Dendritic cell treated with granulocyte-macrophage colony-stimulating factor and Interleukin-4, amounts not matched to agents 40 ng/mL and 50 ng/mL, for 4 days (primary cell): ENCODE measurements around the gene TGFBR3.

Experiments
- H3K27ac Mint-ChIP-seq: one replicate; pipeline ENCODE4 v1.8.0; 2022; ENCODE audit warnings: mild to moderate bottlenecking, mixed read lengths
- H3K27me3 Mint-ChIP-seq: one replicate; pipeline ENCODE4 v1.8.0; 2022; ENCODE audit warnings: mild to moderate bottlenecking, mixed read lengths
- H3K36me3 Mint-ChIP-seq: one replicate; pipeline ENCODE4 v1.8.0; 2022; ENCODE audit warnings: low read depth, mixed read lengths
- H3K4me1 Mint-ChIP-seq: one replicate; pipeline ENCODE4 v1.8.0; 2022; ENCODE audit warnings: low read depth, mixed read lengths
- H3K4me3 Mint-ChIP-seq: one replicate; pipeline ENCODE4 v1.8.0; 2022; ENCODE audit warnings: mild to moderate bottlenecking, moderate library complexity, mixed read lengths
- H3K9me3 Mint-ChIP-seq: one replicate; pipeline ENCODE4 v1.8.0; 2022; ENCODE audit warnings: mixed read lengths
- intact Hi-C: fragments of 100-400 bp; cut with micrococcal nuclease; formaldehyde crosslinking; loops from one replicate; pipeline ENCODE4 v1.15.0; 2022

TGFBR3 gene

DNA sequence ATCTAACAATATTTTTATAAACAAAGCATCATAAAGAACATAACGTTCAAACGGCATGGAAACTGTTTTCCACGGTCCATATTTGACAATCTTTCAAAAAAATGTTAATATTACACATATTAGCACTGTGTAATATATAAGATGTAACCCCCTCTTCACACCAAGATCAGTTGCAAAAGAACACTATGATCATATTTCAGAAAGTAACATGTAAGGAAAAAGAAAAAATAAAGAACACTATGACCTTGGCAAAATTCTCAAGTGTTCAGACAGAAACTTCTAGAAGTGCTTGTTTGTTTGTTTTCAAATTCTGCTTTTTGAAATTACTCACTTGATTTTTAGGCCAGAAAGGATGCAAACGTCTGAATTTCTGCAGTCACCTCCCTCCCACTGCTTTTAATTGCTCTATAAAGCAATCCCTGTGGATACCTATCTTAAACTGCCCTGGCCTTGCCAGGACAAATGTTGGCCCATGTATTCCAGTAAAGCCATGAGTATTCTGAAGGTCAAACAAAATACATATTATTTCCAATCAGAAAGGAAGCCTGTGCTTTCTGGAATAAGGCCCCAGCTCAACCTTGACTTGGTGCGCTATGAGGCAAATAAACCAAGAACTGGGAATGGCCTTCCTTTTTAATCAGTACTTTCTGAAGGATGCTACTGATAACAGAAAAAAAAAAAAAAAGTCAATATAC is 68.6 kb downstream of the TGFBR3 start:
- H3K9me3 Mint-ChIP-seq, result no peaks in the 10 kb centered on the region
- H3K27me3 Mint-ChIP-seq, result no peaks in the 10 kb centered on the region
- H3K4me1 Mint-ChIP-seq, result no peaks in the 10 kb centered on the region
- intact Hi-C loops, result no loop called here
- no peak overlapping the region for H3K4me3 Mint-ChIP-seq
- H3K27ac Mint-ChIP-seq, result no peak overlapping the region
- H3K36me3 Mint-ChIP-seq, result no peaks in the 10 kb centered on the region

- Mint-ChIP-seq H3K36me3 (no peaks in the 10 kb centered on the region), H3K4me3 (no peak overlapping the region), H3K9me3 (no peaks in the 10 kb centered on the region), H3K27me3 (no peaks in the 10 kb centered on the region), H3K4me1 (peaks cover 6% of the 10 kb centered on the region), H3K27ac (no peak overlapping the region)
- intact Hi-C loops, result no loop called here
Measured at GRCh38 chr1:91816031-91816430, 69.9 kb downstream of the TGFBR3 start.

GRCh38 chr1:91814448-91814847 is 71.5 kb downstream of the TGFBR3 start:
- H3K9me3 Mint-ChIP-seq, result no peaks in the 10 kb centered on the region
- H3K36me3 Mint-ChIP-seq, result no peaks in the 10 kb centered on the region
- peaks cover 6% of the 10 kb centered on the region for H3K4me1 Mint-ChIP-seq
- no peaks in the 10 kb centered on the region for H3K27me3 Mint-ChIP-seq
- no peak overlapping the region for H3K27ac Mint-ChIP-seq
- intact Hi-C loops, result no loop called here
- H3K4me3 Mint-ChIP-seq, result no peak overlapping the region

DNA sequence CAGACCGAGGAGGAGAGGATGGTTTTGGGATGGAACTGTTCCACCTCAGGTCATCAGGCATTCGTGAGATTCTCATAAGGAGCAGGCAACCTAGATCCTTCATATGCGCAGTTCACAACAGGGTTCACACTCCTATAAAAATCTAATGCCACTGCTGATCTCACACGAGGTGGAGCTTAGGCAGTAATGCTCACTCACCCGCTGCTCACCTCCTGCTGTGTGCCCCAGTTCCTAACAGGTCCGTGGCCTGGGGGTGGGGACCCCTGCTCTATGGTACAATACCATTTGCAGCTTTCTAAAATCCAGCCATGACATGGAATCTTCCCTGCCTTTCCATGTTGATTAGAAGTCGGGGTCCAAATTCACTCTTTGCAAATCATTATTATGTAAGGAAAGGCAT is 72.1 kb downstream of the TGFBR3 start:
- intact Hi-C loops, result no loop called here
- H3K27ac Mint-ChIP-seq, result no peak overlapping the region
- no peaks in the 10 kb centered on the region for H3K36me3 Mint-ChIP-seq
- no peaks in the 10 kb centered on the region for H3K27me3 Mint-ChIP-seq
- H3K4me1 Mint-ChIP-seq, result peaks cover 6% of the 10 kb centered on the region
- no peak overlapping the region for H3K4me3 Mint-ChIP-seq
- no peaks in the 10 kb centered on the region for H3K9me3 Mint-ChIP-seq

GRCh38 chr1:91811363-91812025 is 74.5 kb downstream of the TGFBR3 start:
- intact Hi-C loops, result no loop called here
- H3K27me3 Mint-ChIP-seq, result no peaks in the 10 kb centered on the region
- H3K27ac Mint-ChIP-seq, result no peak overlapping the region
- H3K4me1 Mint-ChIP-seq, result peaks cover 6% of the 10 kb centered on the region
- no peaks in the 10 kb centered on the region for H3K36me3 Mint-ChIP-seq
- no peak overlapping the region for H3K4me3 Mint-ChIP-seq
- H3K9me3 Mint-ChIP-seq, result no peaks in the 10 kb centered on the region

- H3K36me3 Mint-ChIP-seq, result no peaks in the 10 kb centered on the region
- no peak overlapping the region for H3K4me3 Mint-ChIP-seq
- H3K9me3 Mint-ChIP-seq, result no peaks in the 10 kb centered on the region
- intact Hi-C loops, result no loop called here
- H3K4me1 Mint-ChIP-seq, result peaks cover 7% of the 10 kb centered on the region
- H3K27me3 Mint-ChIP-seq, result no peaks in the 10 kb centered on the region
- H3K27ac Mint-ChIP-seq, result no peak overlapping the region
Measured at GRCh38 chr1:91809317-91809716, 76.6 kb downstream of the TGFBR3 start.

DNA sequence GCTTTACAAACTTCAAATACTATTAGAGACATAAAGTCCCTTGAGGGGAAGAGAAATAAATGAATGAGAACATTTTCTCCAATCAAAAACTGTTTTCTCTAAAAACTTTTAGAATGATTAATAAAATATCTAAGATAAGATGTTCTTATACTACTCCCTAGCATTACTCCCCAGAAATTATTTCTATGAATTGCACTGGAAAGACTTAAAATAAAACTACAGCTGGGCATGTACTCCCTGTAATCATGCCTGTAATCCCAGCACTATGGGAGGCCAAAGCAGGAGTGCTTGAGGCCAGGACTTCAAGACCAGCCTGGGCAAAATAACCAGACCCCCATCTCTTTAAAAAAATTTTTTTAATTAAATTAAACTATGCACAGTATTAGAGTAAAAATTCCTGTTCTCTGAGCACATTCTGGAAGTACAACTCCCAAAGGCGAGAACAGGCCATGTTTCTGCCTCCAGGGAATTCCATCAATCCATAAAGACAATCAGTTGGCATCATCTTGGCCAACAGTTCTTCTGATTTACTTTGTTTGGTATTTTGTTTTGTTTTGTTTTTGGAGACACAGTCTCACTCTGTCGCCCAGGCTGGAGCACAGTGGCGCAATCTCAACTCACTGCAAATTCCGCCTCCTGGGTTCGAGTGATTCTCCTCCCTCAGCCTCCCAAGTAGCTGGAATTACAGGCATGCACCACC is 77.9 kb downstream of the TGFBR3 start:
- intact Hi-C loops, result no loop called here
- no peaks in the 10 kb centered on the region for H3K27me3 Mint-ChIP-seq
- H3K9me3 Mint-ChIP-seq, result no peaks in the 10 kb centered on the region
- H3K4me1 Mint-ChIP-seq, result peaks cover 20% of the 10 kb centered on the region
- H3K4me3 Mint-ChIP-seq, result no peak overlapping the region
- H3K36me3 Mint-ChIP-seq, result no peaks in the 10 kb centered on the region
- no peak overlapping the region for H3K27ac Mint-ChIP-seq

DNA sequence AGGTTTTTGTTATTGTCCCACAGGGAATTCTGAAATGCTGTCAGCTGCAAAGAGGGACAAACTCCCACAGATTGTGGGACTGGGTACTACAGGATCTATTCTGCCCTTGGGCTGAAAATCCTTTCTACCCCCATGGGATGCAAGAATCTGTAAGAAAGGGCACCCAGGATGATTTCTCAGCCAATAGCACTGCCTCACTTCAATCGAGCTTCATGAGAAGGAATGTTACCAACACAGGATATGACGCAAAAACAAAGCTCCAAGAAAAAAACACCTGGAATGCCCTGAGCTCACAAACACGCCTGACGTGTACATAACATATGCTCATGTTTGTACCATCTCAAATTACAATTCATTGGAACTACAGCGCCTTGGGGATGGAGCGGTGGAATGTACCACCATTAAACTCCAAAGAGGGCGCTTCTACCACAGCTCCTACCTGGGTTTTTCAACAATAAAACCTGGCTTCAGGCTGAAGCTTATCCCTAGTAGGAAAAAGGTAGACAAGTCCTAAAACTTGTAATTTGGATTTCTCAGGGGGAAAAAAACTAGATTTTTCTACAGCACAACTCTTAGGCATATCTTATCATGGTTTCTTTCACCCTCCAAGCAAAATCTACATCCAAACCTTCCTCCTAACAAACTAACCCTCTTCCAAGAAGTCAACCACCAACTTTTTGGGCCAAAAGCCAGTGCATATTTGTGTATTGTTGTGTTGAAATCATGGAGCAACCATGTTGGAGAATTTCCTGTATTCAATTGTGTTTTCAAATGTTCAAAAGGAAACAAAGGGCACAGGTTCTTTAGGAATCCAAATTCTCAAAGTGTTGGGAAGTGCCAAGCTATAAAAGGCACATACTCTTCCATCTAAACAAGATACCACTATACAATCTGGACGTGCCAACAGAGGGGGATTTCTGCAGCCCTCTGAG is 78.9 kb downstream of the TGFBR3 start:
- H3K27me3 Mint-ChIP-seq, result no peaks in the 10 kb centered on the region
- no peak overlapping the region for H3K27ac Mint-ChIP-seq
- intact Hi-C loops, result no loop called here
- H3K9me3 Mint-ChIP-seq, result no peaks in the 10 kb centered on the region
- peaks cover 22% of the 10 kb centered on the region for H3K4me1 Mint-ChIP-seq
- no peaks in the 10 kb centered on the region for H3K36me3 Mint-ChIP-seq
- no peak overlapping the region for H3K4me3 Mint-ChIP-seq

DNA sequence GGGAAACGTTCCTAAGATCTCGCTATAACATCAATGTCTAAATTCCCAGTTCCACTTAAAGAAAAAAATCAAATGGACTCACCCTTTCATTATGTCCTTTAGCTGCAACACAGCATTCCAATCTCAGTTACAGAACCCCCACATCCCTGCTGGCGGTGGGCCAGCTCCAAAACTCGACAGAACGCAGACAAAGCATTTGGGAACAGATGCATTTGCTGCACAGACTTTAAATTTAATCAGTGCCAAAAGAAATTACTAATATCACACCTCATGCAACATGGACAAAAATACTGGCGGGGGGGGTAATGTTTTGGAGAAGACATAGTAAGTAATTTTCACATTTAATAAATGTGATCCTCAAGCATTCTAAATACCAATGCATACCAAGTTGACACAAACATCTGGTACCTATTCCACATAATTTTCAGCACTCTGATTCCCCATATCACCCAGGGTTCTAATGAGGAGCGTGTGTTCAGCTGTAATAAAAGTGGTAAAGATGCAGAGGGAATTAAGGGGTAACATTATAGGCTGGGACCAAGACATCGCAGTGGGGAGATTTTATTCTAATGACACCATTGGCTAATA is 79.7 kb downstream of the TGFBR3 start:
- Mint-ChIP-seq H3K4me3 (no peak overlapping the region), H3K27me3 (no peaks in the 10 kb centered on the region), H3K4me1 (peaks cover 18% of the 10 kb centered on the region), H3K27ac (no peak overlapping the region), H3K9me3 (no peaks in the 10 kb centered on the region), H3K36me3 (no peaks in the 10 kb centered on the region)
- intact Hi-C loops, result no loop called here

- H3K27ac Mint-ChIP-seq, result no peak overlapping the region
- no peak overlapping the region for H3K4me3 Mint-ChIP-seq
- intact Hi-C loops, result no loop called here
- no peaks in the 10 kb centered on the region for H3K9me3 Mint-ChIP-seq
- H3K36me3 Mint-ChIP-seq, result no peaks in the 10 kb centered on the region
- H3K4me1 Mint-ChIP-seq, result peaks cover 18% of the 10 kb centered on the region
- H3K27me3 Mint-ChIP-seq, result no peaks in the 10 kb centered on the region
Measured at GRCh38 chr1:91805311-91805801, 80.6 kb downstream of the TGFBR3 start.

DNA sequence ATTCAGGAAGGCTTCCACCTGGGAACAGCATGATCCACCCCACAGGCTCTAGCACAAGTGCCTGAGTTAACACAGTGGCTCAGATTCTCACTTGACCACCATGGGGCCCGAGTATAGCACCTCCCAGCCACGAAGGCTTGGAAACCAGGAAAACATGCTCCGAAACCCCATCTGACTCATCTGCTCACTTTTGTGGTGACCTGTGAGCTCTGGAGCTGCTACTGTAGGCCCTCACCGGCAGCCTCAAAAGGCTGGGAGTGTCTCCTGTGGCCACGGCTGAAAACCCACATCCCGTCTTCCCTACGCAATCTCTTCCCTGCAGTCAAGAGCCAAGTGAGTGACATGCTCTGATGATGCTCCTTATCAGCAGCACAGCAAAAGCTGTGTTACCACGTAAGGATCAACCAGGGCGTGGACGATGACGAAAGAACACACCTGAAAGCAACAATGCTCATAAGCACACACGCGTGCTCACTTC is 81.4 kb downstream of the TGFBR3 start:
- intact Hi-C loops, result no loop called here
- H3K36me3 Mint-ChIP-seq, result no peaks in the 10 kb centered on the region
- no peak overlapping the region for H3K27ac Mint-ChIP-seq
- no peaks in the 10 kb centered on the region for H3K27me3 Mint-ChIP-seq
- H3K4me1 Mint-ChIP-seq, result peaks cover 18% of the 10 kb centered on the region
- H3K4me3 Mint-ChIP-seq, result no peak overlapping the region
- H3K9me3 Mint-ChIP-seq, result no peaks in the 10 kb centered on the region

- Mint-ChIP-seq H3K36me3 (no peaks in the 10 kb centered on the region), H3K27ac (no peak overlapping the region), H3K27me3 (no peaks in the 10 kb centered on the region), H3K4me3 (no peak overlapping the region), H3K9me3 (no peaks in the 10 kb centered on the region), H3K4me1 (peaks cover 18% of the 10 kb centered on the region)
- intact Hi-C loops, result no loop called here
Measured at GRCh38 chr1:91803847-91804545, 82.0 kb downstream of the TGFBR3 start.

GRCh38 chr1:91803123-91803522 is 82.8 kb downstream of the TGFBR3 start:
- Mint-ChIP-seq H3K36me3 (no peaks in the 10 kb centered on the region), H3K4me3 (no peak overlapping the region), H3K27ac (no peak overlapping the region), H3K4me1 (peaks cover 23% of the 10 kb centered on the region), H3K9me3 (no peaks in the 10 kb centered on the region), H3K27me3 (no peaks in the 10 kb centered on the region)
- intact Hi-C loops, result no loop called here
